GM13977 (cell line): ENCODE measurements around the gene MYCBPAP.

Experiments
- DNase-seq: peaks from one replicate; pipeline ENCODE4 v3.0.0; 2012; ENCODE audit warnings: low spot score
- CTCF ChIP-seq: IDR thresholded peaks from 2 replicates; pipeline ENCODE4 v1.5.1; 2012; ENCODE audit warnings: mild to moderate bottlenecking, control low read depth; ENCODE audit not compliant: insufficient read depth; ENCODE audit errors: extremely low read depth, missing control alignments
- in situ Hi-C: fragments of 300-500 bp; cut with MboI; formaldehyde crosslinking; loops from one replicate; pipeline ENCODE4 v1.12.0; 2022; ENCODE audit warnings: low sequenced_read_pairs, low pct_unique_long_range_greater_than_20kb, mixed read lengths, inconsistent platforms; ENCODE audit not compliant: unreplicated experiment

The MYCBPAP gene

GRCh38 chr17:50568659-50569058 lies 60.4 kb downstream of the MYCBPAP start:
- no peak for TF ChIP-seq CTCF
- in situ Hi-C loops = no loop called here
- no peak for DNase-seq

DNA sequence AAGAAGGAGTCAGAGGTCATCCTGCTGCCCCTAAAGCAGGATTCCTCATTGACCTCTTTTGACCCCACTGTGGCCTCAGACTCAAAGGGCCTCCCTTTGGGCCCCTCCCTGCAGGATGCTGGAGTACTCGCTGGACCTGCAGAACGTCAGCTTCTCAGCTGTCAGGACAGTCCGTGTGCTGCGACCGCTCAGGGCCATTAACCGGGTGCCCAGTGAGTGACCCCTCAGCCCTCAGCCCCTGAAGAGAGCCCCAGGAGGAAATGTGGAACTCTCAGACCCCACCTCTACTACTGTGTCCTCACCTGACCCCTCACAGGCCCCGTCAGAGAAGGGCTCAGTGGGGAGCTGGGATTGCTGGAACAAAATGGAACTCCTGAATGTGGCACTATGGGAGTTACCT lies 61.4 kb downstream of the MYCBPAP start:
- no peak for DNase-seq
- no peak for TF ChIP-seq CTCF
- in situ Hi-C loops = no loop called here

- no peak for TF ChIP-seq CTCF
- in situ Hi-C loops = no loop called here
- no peak for DNase-seq
These were observed 61.8 kb downstream of the MYCBPAP start for GRCh38 chr17:50570032-50570431.

DNA sequence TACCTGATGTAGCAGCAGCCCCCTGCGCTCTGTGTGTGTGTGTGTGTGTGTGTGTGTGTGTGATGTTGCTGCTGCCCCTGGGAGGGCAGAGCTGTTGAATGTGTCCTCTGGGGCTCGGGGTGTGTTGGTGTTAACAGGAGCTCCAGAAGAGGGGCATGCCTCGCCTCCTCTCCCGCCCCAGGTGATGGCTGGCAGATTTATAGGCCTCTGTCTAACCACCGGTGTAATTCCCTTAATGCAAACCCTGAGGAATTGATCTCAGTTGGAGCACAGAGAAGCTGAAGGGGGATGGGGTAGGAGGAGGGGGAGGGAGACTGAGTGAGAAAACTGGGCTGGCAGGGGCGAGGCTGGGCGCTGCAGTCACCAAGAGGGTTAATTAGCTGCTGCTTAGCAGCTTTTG lies 62.3 kb downstream of the MYCBPAP start:
- no peak for TF ChIP-seq CTCF
- DNase-seq = no peak
- in situ Hi-C loops = no loop called here

GRCh38 chr17:50571681-50572080 lies 63.4 kb downstream of the MYCBPAP start:
- in situ Hi-C loops = no loop called here
- no peak for DNase-seq
- no peak for TF ChIP-seq CTCF

- in situ Hi-C loops = no loop called here
These were observed 64.3 kb downstream of the MYCBPAP start for GRCh38 chr17:50572541-50572940.

More at GRCh38 chr17:50572541-50572940, 64.3 kb downstream of the MYCBPAP start:
- no peak for DNase-seq
- no peak for TF ChIP-seq CTCF
